Mesodermal cell (in vitro differentiated cells): ENCODE results near the gene WSB1.
A peak's percentile ranks its signal among the peaks of the same experiment; 100 is the strongest.

Experiments
- H3K27ac ChIP-seq: 2 replicates; pipeline ENCODE4 v1.7.0; 2013; ENCODE audit warnings: mild to moderate bottlenecking, low read depth, low read length, moderate library complexity; ENCODE audit not compliant: severe bottlenecking
- H3K36me3 ChIP-seq: 2 replicates; pipeline ENCODE4 v1.7.1; 2013; ENCODE audit warnings: mild to moderate bottlenecking, low read length, moderate library complexity; ENCODE audit not compliant: control insufficient read depth, insufficient read depth
- H3K4me1 ChIP-seq: one replicate; pipeline ENCODE4 v1.7.1; 2013; ENCODE audit warnings: mild to moderate bottlenecking, low read length; ENCODE audit not compliant: insufficient read depth, control insufficient read depth, poor library complexity, severe bottlenecking
- H3K4me3 ChIP-seq: 2 replicates; pipeline ENCODE4 v1.7.0; 2013; ENCODE audit warnings: low read length, control low read depth, mild to moderate bottlenecking; ENCODE audit not compliant: insufficient read depth, poor library complexity, severe bottlenecking; ENCODE audit errors: extremely low read depth
- H3K9me3 ChIP-seq: 2 replicates; pipeline ENCODE4 v1.7.1; 2013; ENCODE audit warnings: mild to moderate bottlenecking, low read length, moderate library complexity; ENCODE audit not compliant: control insufficient read depth
- WGBS, 2 experiments: methylation state at CpG; one replicate each; pipeline ENCODE4 v1.1.5; 2013; ENCODE audit warnings: missing lambda C conversion rate in 2 of 2; ENCODE audit not compliant: insufficient coverage in 2 of 2; 5-methylcytosine and 5-hydroxymethylcytosine counted together

WSB1 gene

GRCh38 chr17:27360507-27360906 is 66.6 kb downstream of the WSB1 start:
- WGBS, 2 experiments, result 72 to 94% methylated on average over 3 to 5 of the region's 8 CpGs
- Histone ChIP-seq H3K4me1 (peaks cover 11% of the 10 kb centered on the region), H3K9me3 (no peaks in the 10 kb centered on the region), H3K27ac (no peak overlapping the region), H3K36me3 (no peaks in the 10 kb centered on the region), H3K4me3 (no peak overlapping the region)

GRCh38 chr17:27361695-27362094 is 67.8 kb downstream of the WSB1 start:
- no peak overlapping the region for H3K4me3 ChIP-seq
- H3K4me1 ChIP-seq, result peaks cover 14% of the 10 kb centered on the region
- no peak overlapping the region for H3K27ac ChIP-seq
- WGBS, 2 experiments, result 87 to 94% methylated on average over 2 of the region's 2 CpGs
- no peaks in the 10 kb centered on the region for H3K9me3 ChIP-seq
- no peaks in the 10 kb centered on the region for H3K36me3 ChIP-seq

- Histone ChIP-seq H3K4me1 (peaks cover 19% of the 10 kb centered on the region), H3K36me3 (no peaks in the 10 kb centered on the region), H3K4me3 (no peak overlapping the region), H3K27ac (no peak overlapping the region), H3K9me3 (no peaks in the 10 kb centered on the region)
- WGBS, 2 experiments, result 77 to 80% methylated on average over 5 of the region's 6 CpGs
These were observed 68.6 kb downstream of the WSB1 start for GRCh38 chr17:27362503-27362902.

GRCh38 chr17:27362909-27363308 is 69.0 kb downstream of the WSB1 start:
- peaks cover 19% of the 10 kb centered on the region for H3K4me1 ChIP-seq
- no peaks in the 10 kb centered on the region for H3K9me3 ChIP-seq
- no peak overlapping the region for H3K27ac ChIP-seq
- H3K36me3 ChIP-seq, result no peaks in the 10 kb centered on the region
- 64 to 78% methylated on average over 4 to 5 of the region's 7 CpGs for WGBS, 2 experiments
- H3K4me3 ChIP-seq, result no peak overlapping the region

- H3K27ac ChIP-seq, result peak overlapping the region; percentile 76
- peaks cover 19% of the 10 kb centered on the region for H3K4me1 ChIP-seq
- whole genome bisulfite sequencing, 2 experiments, result 100% methylated on average over 1 of the region's 3 CpGs; no CpG with 5 or more reads in 1 of the 2 experiments
These were observed 69.4 kb downstream of the WSB1 start for GRCh38 chr17:27363326-27363725.

More at GRCh38 chr17:27363326-27363725, 69.4 kb downstream of the WSB1 start:
- H3K9me3 ChIP-seq, result no peaks in the 10 kb centered on the region
- H3K36me3 ChIP-seq, result no peaks in the 10 kb centered on the region
- no peak overlapping the region for H3K4me3 ChIP-seq
